Adrenal gland (tissue), 12 donors: ENCODE results near the gene HDLBP. TPM values are rescaled to one million over a fixed set of nuclear protein-coding genes. Genes with fewer than 3 reads are reported as not detected.
"Not testable (repeated sequence)": the region's sequence is repeated elsewhere in the genome, so short reads cannot be mapped to it uniquely, and the experiment has no call there.

ENCODE experiments used
- DNase-seq, 7 donors: peaks; one replicate each; pipeline ENCODE4 v3.0.0-alpha.2; 2019 to 2020
- H3K27ac ChIP-seq, 5 donors: fragments of 200-600 bp; sonication (generic) in 4 of 5; 1 replicate in 3 of 5; 2 replicates in 2 of 5; pipeline versions ENCODE4 v1.5.1 to v1.8.0; 2016 to 2020; ENCODE audit warnings: mild to moderate bottlenecking in 1 of 5
- H3K27me3 ChIP-seq: fragments of 200-600 bp; 2 replicates; pipeline ENCODE4 v1.8.0; 2021
- H3K36me3 ChIP-seq, 2 donors: fragments of 200-600 bp; replicated peaks in 1 of 2; 1 replicate in 1 of 2; 2 replicates in 1 of 2; pipeline versions ENCODE4 v1.5.1 to v1.8.0; 2018 to 2022
- H3K4me1 ChIP-seq, 2 donors: fragments of 200-600 bp; replicated peaks in 1 of 2; 1 replicate in 1 of 2; 2 replicates in 1 of 2; pipeline versions ENCODE4 v1.5.1 to v1.8.0; 2018 to 2021
- H3K4me3 ChIP-seq, 4 donors: fragments of 200-600 bp; sonication (generic) in 3 of 4; one replicate each; pipeline ENCODE4 v1.5.1; 2016 to 2018
- H3K9me3 ChIP-seq, 3 donors: fragments of 200-600 bp; sonication (generic) in 1 of 3; replicated peaks in 1 of 3; 1 replicate in 2 of 3; 2 replicates in 1 of 3; pipeline versions ENCODE4 v1.5.1 to v1.8.0; 2016 to 2021
- POLR2A ChIP-seq, 2 donors: fragments of 450-650 bp; IDR thresholded peaks; one replicate each; pipeline ENCODE4 v1.6.1; 2017; ENCODE audit warnings: antibody characterized with exemption in 2 of 2, mild to moderate bottlenecking in 2 of 2, moderate library complexity in 1 of 2
- WGBS, 4 donors: extraction: QIAGEN DNeasy Blood & Tissue Kit in 2 of 4; methylation state at CpG; one replicate each; pipeline versions ENCODE4 v1.1.5 to v1.1.7; 2013 to 2017; 5-methylcytosine and 5-hydroxymethylcytosine counted together
- intact Hi-C, 2 donors: fragments of 100-400 bp; cut with DNase I; formaldehyde crosslinking; loops; one replicate each; pipeline versions ENCODE4 v1.14.1 to v1.15.0; 2022 to 2023
- polyA plus RNA-seq, 3 donors: library from polyadenylated mRNA; stranded (reverse); fragments of 200-250 nt in 2 of 3; fragments of 350-450 nt in 1 of 3; fragmentation: Illumina TruSeq in 1 of 3; extraction: RNeasy Lipid Tissue Mini Kit (QIAGEN cat#74804) in 1 of 3; gene quantifications; one replicate each; pipeline ENCODE4 v1.2.3, GENCODE V29; 2013 to 2014
- total RNA-seq, 9 donors: library from RNA; depleted of rRNA in 4 of 9; stranded (reverse); fragments of >200 nt in 4 of 9; fragments of 120-200 nt in 1 of 9; fragmentation: NEBNext Ultra II Directional in 1 of 9; extraction: Animal tissue kit (Norgen Biotek cat#: 25700) in 1 of 9; gene quantifications; one replicate each; pipeline versions ENCODE4 v1.1.0 to v1.2.4, GENCODE V29; 2013 to 2023
- TF ChIP-seq, protein P1 (sequence below), 6 experiments: fragments of 450-650 bp in 4 of 6; fragments of 200-600 bp in 2 of 6; sonication (generic) in 1 of 6; IDR thresholded peaks; 1 replicate in 5 of 6; 2 replicates in 1 of 6; pipeline versions ENCODE4 v1.5.1 to v1.8.0; 2016 to 2021; ENCODE audit warnings: antibody characterized with exemption in 6 of 6, mild to moderate bottlenecking in 2 of 6, moderate library complexity in 1 of 6
- donor health status: healthy with polysubstance abuse.
- donor health status: Bipolar disorder and iron deficiency.
- donor health status: DM: yes; HTN: yes; CAD: no.
- donor health status: DM: no; HTN: no; CAD: no.
- donor health status: DM: no; HTN: no; CAD: no.
- donor health status: DM: yes; HTN: yes; CAD: no.

Gene HDLBP
- total and polyA plus RNA-seq, 12 donors = 295 to 880 (median 454) TPM

DNA sequence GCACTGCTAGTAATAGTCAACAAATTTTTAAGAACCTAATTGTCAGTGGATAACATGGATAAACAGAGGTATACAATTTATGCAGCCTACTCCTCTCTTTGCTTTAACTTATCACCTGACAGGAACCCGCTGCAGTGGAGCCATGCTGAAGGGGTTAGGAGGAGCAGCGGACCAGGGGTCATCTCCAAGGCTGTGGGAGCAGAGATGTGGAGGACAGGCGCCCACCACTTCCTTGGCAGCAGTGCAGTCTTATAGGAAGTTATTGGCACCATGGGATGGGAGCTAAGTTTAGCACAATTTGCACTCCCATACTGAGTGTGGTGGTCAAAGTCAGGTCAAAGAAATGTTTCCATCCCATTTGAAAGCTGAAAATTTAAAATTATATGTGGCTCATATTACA is 35.6 kb downstream of the HDLBP start:
- no peaks in the 10 kb centered on the region for H3K36me3 ChIP-seq
- no peak overlapping the region for H3K27ac ChIP-seq
- H3K4me3 ChIP-seq = no peak overlapping the region
- peaks cover 0 to 5% of the 10 kb centered on the region in 2 donors for H3K4me1 ChIP-seq
- peaks cover 0 to 8% (median 0%) of the 10 kb centered on the region in 3 donors for H3K9me3 ChIP-seq
- H3K27me3 ChIP-seq = no peaks in the 10 kb centered on the region
- intact Hi-C loops = no loop called here
- DNase-seq = peak in 1 of 7 donors; percentile 49
- 77 to 89% (median 84%) methylated on average over 3 of the region's 3 CpGs for WGBS, 4 donors
- TF ChIP-seq POLR2A (IDR thresholded peaks at IDR 0.05) = no peak
- TF ChIP-seq, protein P1, sequence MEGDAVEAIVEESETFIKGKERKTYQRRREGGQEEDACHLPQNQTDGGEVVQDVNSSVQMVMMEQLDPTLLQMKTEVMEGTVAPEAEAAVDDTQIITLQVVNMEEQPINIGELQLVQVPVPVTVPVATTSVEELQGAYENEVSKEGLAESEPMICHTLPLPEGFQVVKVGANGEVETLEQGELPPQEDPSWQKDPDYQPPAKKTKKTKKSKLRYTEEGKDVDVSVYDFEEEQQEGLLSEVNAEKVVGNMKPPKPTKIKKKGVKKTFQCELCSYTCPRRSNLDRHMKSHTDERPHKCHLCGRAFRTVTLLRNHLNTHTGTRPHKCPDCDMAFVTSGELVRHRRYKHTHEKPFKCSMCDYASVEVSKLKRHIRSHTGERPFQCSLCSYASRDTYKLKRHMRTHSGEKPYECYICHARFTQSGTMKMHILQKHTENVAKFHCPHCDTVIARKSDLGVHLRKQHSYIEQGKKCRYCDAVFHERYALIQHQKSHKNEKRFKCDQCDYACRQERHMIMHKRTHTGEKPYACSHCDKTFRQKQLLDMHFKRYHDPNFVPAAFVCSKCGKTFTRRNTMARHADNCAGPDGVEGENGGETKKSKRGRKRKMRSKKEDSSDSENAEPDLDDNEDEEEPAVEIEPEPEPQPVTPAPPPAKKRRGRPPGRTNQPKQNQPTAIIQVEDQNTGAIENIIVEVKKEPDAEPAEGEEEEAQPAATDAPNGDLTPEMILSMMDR (IDR thresholded peaks at IDR 0.05) = no peak

DNA sequence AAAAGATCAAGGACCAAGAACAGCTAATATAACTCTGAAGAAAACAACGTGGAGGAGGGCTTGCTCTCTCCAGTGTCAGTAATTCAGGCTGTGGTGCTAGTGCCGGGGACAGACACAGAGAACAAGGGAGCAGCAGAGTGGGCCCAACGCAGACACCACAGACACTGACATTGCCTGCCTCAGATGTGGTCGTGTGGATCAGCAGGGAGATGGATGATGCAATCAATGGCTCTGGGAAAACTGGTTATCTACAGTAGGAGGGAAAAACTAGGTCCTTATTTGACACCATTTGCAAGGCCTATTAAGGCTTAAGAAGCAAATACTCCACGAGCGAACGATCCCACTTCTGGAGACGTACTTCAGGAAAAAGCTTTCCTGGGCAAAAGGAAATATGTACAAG is 36.1 kb downstream of the HDLBP start:
- H3K4me3 ChIP-seq = no peak overlapping the region
- intact Hi-C loops = no loop called here
- H3K27me3 ChIP-seq = no peaks in the 10 kb centered on the region
- H3K36me3 ChIP-seq = no peaks in the 10 kb centered on the region
- H3K27ac ChIP-seq = no peak overlapping the region
- H3K9me3 ChIP-seq = peaks cover 0 to 8% (median 0%) of the 10 kb centered on the region in 3 donors
- peaks cover 0 to 5% of the 10 kb centered on the region in 2 donors for H3K4me1 ChIP-seq
- no peak for TF ChIP-seq POLR2A (IDR thresholded peaks at IDR 0.05)
- TF ChIP-seq, protein P1 (IDR thresholded peaks at IDR 0.05) = no peak
- DNase-seq = peak in 1 of 7 donors; percentile 51
- WGBS, 4 donors = 66 to 70% (median 66%) methylated on average over 8 of the region's 8 CpGs

DNA sequence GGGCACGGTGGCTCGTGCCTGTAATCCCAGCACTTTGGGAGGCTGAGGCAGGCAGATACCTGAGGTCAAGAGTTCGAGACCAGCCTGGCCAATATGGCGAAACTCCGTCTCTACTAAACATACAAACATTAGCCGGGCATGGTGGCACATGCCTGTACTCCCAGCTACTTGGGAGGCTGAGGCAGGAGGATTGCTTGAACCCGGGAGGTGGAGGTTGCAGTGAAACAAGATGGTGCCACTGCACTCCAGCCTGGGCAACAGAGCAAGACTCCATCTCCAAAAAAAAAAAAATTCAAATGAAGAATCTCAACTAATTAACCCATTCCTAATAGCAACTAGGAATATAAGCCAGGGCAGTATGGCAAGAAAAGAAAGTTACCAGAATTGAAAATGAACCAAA is 37.2 kb downstream of the HDLBP start:
- intact Hi-C loops, H3K27me3 ChIP-seq, H3K27ac ChIP-seq, H3K36me3 ChIP-seq, H3K4me3 ChIP-seq, H3K9me3 ChIP-seq, H3K4me1 ChIP-seq: not testable (repeated sequence)
- DNase-seq = peak in 1 of 7 donors; percentile 37
- 89 to 97% (median 94%) methylated on average over 7 of the region's 7 CpGs for WGBS, 4 donors

DNA sequence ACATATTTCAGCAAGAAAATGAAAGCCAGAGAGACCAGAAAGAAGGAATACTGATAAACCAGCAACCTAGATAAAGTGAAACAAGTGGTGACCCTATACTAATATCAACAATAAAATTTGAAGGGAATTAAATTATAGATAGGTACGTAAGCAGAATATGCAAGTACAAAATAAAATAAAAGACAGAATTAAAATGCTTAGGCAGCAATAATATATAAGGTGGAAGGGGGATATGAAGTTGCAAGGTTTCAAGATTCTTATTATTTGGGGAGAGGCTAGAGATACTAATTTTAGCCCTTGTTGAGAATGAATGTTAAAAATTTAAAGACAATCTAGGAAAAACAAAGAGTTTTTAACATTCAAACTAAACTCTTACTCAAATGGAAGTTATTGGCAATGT is 39.6 kb downstream of the HDLBP start:
- peaks cover 0 to 8% (median 0%) of the 10 kb centered on the region in 3 donors for H3K9me3 ChIP-seq
- WGBS, 4 donors = 97 to 100% (median 98%) methylated on average over 1 of the region's 1 CpG
- no peak for TF ChIP-seq POLR2A (IDR thresholded peaks at IDR 0.05)
- TF ChIP-seq, protein P1 (IDR thresholded peaks at IDR 0.05) = no peak
- no peak for DNase-seq
- H3K4me1 ChIP-seq = peaks cover 10 to 17% of the 10 kb centered on the region in 2 donors
- no peak overlapping the region for H3K27ac ChIP-seq
- intact Hi-C loops = no loop called here
- no peaks in the 10 kb centered on the region for H3K27me3 ChIP-seq
- no peaks in the 10 kb centered on the region for H3K36me3 ChIP-seq
- H3K4me3 ChIP-seq = no peak overlapping the region

DNA sequence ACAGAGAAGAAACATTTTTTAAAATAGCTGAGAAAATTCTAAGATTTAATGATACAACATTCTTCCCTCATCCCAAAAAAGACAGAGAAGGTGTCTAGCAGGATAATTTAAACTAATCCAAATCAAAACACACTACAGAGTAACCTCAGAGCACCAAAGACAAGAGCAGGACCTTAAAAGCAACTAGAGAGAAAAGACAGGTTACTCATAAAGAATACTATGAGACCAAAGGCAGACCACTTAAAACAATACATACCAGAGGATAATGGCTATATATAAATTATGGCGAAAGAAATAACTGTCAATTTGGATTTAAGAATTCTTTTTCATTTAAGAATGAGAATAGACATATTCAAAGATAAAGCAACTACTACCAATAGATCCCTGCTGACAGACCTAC is 40.0 kb downstream of the HDLBP start:
- Histone ChIP-seq H3K4me1 (peaks cover 13 to 21% of the 10 kb centered on the region in 2 donors), H3K4me3 (no peak overlapping the region), H3K27ac (no peak overlapping the region), H3K27me3 (no peaks in the 10 kb centered on the region), H3K9me3 (peaks cover 0 to 8% (median 0%) of the 10 kb centered on the region in 3 donors), H3K36me3 (no peaks in the 10 kb centered on the region)
- DNase-seq = no peak
- TF ChIP-seq POLR2A (IDR thresholded peaks at IDR 0.05) = no peak
- TF ChIP-seq, protein P1 (IDR thresholded peaks at IDR 0.05) = no peak
- WGBS, 4 donors = 98 to 100% (median 100%) methylated on average over 1 of the region's 1 CpG
- intact Hi-C loops = no loop called here
